GM18861 (cell line): ENCODE data around the gene SESN3.
"Not testable (repeated sequence)": the region's sequence is repeated elsewhere in the genome, so short reads cannot be mapped to it uniquely, and the experiment has no call there.

Source experiments
- ATAC-seq: cut with Tn5 transposase; IDR thresholded peaks from one replicate; pipeline ENCODE4 v1.9.1; 2021; ENCODE audit not compliant: unreplicated experiment

SESN3 gene

DNA sequence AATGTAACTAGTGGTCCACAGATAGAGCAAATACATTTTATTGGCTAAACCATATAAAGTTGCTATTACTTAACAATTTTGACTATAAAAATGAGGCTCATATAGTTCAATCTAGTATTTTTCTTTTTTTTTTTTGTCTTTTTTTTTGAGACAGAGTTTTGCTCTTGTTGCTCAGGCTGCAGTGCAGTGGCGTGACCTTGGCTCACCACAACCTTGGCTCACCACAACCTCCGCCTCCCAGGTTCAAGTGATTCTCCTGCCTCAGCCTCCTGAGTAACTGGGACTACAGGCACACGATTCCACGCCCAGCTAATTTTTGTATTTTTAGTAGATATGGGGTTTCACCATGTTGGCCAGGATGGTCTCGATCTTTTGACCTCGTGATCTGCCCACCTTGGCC is 3.9 kb downstream of the SESN3 start:
- not testable (repeated sequence) for ATAC-seq

DNA sequence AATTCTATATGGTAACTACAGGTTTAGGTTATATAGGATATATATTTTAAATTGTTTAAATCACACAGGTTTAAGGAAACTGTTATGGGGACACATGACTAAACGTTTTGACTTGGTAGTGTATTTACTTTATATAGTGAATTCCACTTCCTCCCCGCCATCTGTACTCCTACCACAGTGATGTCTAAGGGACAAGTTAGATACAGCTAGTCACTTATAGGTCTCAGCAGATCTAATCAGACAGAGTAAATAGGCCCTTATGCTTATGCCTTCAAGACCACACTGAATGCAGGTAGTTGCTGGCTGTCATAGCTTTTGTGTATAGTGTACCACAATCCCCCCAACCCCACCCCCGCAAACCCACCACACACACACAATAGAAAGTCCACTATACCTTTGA is 8.2 kb downstream of the SESN3 start:
- ATAC-seq = no peak

DNA sequence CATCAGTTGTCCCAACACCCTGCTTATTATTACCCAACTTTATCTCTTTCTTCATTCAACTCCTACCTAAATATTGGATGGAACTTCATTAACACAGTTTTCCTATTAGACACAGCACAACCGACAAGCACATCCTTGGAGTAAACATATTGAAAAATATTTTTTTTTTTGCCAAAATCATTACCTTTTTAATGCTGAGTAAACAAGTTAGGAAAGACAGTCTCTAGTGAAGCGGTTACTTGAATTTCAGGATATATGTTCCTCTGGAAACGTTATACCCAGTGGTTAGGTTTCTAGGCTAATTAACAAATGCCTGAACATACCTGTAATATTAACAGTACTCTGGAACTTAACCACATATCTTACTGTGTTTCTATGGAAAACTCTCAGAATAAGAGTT is 11.4 kb downstream of the SESN3 start:
- no peak for ATAC-seq

DNA sequence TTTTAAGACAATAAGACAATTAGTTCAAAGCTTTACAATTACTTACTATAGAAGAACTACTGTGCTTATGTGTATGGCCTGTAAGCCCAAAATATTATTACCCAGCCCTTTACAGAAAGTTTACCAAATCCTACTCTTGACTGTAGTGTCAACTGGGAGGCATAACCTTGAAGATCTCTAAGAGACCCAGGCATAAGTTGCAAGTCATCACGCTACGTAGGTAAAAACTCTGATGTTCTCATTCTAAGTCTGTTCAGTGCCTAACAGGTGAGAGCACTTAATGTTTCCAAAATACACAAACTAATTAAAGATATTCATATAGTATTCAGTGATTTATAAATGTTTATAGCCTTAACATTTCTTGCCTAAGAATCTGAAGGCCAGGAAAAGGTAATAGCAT is 12.9 kb downstream of the SESN3 start:
- ATAC-seq = no peak

DNA sequence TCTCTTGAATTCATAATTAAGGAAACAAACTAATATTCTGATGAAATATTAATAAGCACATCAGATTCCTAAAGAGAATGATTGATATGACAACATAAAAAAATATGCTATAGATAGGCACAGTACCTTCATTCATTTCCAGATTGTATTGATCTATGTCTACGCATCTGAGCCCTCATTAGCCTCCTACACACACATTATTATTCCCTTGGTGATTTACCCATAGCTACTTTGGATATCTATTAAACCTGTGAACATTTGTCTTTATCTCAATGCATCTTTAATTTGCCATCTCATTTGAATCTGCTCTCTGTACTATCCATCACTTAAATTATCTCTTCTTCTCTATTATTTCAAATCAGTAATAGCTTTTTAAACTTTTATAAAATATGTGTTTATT is 18.4 kb downstream of the SESN3 start:
- no peak for ATAC-seq

DNA sequence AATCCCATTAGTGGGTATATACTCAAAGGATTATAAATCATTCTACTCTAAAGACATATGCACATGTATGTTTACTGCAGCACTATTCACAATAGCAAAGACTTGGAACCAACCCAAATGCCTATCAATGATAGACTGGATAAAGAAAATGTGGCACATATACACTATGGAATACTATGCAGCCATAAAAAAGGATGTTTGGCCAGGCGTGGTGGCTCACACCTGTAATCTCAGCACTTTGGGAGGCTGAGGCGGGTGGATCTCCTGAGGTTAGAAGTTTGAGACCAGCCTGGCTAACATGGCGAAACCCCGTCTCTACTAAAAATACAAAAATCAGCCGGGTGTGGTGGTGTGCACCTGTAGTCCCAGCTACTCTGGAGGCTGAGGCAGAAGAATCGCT is 21.5 kb downstream of the SESN3 start:
- ATAC-seq = not testable (repeated sequence)

DNA sequence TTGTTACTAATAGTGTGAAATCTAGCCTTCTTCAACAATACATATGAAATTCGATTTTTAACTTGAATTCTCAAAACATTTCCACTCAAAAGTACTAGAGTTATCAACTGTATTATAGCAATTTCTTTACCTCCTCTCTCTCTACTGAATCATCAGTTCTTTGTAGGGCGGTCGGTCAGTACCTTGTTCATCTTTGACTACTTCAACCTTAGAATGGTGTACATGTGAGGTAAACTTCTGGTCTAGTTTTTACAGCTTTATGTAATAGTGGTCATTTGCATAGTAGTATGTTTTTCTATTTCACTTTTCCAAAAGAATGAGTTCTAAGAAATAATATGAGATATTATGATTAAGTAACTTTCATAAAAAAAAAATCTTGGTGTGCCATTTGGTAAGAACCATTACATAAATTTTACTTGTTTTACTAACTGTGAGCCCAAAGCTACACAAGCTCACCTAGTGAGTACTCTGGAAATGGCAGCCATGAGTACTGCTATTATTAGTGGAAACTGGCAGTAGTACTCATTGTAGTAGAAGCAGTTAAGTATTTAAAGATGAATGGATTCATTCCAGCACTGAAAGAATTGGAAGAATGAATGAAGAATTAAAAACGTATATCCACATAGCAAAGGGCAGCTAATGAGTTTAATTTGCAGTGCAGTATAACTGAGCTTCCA is 30.1 kb downstream of the SESN3 start:
- no peak for ATAC-seq

DNA sequence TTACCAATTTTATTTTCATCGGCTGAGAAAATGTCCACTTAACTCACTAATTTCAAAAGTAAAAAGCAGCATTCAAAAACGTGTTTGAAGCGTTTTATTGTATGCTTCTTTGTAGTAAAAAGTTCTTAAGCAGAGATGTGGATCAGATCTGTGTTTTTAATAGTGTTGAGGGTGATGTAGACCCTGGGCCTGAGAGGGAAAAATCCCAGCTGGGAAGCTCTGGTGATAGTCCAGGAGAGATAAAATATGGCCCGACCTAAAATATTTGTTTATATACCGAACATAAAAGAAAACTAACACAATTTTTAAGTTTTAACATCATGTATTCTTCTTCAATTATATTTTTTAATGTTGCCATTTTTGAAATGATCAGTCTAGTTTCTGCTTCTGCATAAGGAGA is 35.2 kb downstream of the SESN3 start:
- ATAC-seq = no peak

DNA sequence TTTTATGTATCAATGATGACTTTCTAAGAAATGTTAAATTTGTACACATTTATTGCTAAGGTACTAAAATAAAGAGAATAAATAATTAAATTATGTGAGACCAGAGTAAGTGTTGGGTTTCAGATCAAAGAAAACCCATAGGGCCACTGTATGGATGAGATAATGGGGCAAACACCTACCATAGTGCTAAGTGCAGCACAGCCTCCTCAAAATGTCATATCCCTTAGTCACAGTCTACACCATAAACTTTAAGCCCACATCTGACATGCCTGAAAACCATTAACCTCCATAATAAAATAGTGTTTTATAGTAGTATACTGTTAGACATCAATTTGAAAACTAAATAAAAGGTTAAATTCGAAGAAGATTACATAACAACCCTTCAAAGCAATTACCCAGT is 37.5 kb downstream of the SESN3 start:
- ATAC-seq = no peak

DNA sequence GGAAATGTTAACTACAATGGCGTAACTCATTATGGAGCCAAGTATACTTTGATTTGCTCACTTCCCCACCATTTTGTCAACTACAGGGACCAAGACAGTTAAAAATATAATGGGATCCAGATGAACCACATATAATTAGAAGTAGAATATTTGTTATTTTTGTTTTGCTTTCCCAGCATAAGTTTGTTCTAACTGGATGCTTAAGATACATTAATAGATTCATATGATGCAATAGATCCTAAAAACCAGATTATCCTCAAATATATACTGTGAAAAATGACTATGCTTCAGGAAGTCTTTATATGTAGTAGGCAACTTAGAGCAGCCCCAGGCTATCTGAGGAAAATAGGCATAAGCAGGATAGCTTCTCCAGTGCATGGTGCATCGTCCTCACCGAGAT is 38.3 kb downstream of the SESN3 start:
- ATAC-seq = no peak

DNA sequence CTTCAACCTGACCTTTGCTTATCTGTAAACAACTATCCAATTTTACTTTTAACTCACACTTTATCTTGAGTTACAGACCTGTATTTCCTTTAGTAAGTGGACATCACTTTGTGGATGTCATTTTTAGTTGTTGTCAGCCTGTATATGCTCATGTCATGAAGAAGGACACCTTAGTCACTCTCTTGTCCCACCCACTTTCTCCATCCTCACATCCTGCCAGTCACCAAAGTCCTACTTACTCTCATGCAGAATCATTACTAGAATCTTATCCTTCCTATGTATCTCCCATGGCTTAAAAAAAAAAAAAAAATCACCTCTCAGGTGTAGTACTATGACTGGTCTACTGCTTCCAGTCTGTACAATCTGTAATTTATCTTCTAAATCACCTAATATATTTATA is 43.3 kb downstream of the SESN3 start:
- ATAC-seq = no peak

DNA sequence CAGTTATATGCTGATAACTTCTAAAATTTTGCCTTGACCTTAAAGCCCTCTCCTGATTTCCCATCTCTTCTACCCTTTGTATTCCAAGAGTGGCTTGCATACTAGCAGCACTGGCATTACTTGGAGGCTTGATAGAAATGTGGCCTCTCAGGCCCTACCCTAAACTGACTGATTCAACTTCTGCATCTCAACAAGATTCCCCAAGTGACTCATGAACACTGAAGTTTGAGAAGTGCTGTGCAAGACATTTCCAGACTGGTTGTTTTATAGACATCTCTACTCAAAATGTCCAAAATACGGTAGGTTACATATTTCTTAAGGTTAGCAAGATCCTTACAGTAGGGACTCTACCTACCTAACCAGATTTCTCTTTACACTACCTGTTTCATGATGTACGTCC is 48.6 kb downstream of the SESN3 start:
- no peak for ATAC-seq

DNA sequence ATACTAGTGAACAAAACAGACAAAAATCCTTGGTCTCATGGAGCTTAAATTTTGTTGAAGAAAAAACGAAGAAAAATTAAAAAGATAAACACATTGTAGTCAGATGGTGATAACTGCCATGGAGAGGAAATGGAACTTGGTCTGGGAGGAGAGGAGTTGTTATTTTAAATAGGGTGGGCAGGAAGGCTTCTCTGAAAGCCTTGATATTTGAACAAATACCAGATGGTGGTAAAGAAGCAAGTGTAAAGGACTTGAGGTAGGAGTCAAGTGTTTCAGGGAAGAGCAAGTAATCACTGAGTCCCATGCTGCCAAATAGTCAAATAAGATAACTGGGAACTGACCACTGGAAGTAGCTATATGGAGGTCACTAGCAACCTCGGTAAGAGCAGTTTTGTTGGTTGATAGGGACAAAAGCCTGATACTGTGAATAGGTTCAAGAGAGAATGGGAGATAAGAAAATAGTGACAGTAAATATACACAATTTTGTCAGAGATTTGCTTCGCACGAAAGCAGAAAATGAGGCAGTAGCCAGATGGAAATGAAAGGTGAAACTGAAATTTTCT is 55.1 kb downstream of the SESN3 start:
- no peak for ATAC-seq

DNA sequence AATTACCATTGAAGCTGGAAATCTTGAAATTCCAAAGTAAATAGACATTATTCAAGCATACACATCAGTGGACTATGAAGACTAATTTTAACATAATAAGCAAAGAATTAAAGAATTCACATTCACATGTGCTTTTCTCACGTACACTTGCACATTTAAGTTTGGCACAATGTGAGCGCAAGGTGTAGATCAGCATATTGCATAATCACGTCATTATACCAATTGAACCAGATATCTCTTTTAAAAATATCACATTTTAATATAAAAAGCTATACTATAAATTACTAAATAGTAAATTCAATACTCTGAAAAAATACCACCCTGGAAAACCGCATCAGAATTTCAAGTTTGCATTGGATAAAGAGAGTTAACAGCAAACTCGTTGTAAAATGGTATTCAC is 60.7 kb downstream of the SESN3 start:
- ATAC-seq = no peak

DNA sequence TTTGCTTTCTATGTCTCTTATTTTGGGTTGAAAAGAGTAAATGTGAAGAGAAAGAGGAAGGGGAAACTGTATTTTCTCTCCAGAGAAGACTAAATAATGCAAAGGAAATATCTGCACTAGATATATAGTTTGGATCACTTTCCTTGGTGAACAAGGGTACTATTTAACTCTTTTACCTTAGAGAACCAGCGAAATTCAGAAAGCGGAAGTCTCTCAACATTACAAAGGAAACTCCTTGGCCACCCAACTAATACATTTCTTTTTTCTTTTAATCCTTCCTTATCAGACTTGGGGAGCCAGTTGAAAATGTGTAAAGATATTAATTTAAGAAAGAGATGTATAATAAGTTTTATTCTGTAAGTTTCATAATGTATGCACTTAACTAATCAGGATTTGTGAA is 64.2 kb downstream of the SESN3 start:
- ATAC-seq = no peak

DNA sequence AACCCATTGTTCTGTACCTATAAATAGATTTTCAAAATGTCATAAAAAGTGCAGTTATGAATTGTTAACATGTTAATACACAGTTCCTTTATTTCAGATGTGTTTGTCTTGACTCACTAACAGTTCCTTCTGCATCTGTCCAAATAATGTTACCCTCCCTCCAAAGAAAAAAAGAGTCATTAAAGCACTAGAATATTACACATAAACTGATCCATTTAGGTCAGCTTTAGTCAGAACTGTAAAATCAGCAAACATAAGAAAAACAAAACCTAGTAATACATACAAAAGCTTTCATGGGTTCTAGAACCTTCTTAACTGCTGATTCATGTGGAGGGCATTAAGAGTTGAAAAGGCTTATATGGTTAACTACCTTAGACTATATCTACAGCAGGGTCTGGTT is 65.4 kb downstream of the SESN3 start:
- no peak for ATAC-seq

DNA sequence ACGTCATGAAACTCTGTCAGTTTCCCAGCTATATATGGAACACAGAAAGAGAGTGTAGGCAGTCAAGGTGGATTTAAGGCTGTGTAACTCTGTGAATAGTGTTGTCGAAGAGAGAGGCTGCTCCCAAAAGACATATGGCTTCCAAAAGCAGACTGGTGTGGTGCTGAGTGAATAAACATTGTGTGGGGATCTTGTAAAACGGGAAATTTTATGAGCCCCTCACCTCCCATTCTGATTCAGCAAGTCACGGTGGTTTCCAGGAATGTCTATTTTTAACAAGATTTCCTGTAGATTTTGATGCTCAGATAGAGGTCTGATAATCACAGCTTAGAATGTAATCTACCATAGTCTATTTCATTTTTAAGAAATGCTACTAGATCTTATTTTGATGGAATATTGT is 67.9 kb downstream of the SESN3 start:
- no peak for ATAC-seq

DNA sequence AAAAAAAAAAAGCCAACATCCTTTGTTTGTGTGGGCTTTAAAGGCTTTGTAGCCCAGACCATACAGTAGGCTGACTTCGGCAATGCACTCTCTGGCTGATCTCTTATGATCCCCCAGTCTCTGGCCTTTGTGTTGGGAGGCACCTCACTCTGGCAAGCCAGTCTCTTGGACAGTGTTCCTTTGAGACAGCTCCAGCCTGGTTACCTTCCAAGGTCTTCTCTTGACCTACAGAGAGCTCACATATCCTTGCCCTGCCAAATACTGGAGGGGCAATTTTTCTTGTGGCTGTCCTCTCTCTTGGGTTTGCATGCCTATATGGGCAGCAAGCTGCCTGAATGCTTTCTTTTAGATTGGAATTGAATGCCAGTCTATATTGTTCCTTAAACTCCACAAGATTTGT is 69.8 kb downstream of the SESN3 start:
- ATAC-seq = no peak

DNA sequence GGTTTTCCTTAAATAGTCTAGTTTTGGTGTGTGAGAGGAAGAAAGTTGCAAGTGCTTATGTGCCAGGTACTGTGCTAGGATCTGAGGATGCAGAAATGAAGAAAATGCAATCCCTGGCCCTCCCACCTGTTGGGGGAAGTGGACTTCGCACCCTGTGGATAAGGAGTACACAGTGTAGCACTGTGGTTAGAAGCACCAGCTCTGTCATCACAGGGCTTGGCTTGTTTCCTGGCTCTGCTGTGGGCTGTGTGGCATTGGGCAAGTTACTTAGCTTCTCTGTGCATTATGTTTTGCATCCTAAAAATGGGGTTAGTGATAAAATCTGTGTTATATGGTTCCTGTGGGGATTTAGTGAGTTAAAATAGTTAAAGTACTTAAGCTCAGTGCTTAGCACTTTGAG is 73.2 kb downstream of the SESN3 start:
- ATAC-seq = no peak

DNA sequence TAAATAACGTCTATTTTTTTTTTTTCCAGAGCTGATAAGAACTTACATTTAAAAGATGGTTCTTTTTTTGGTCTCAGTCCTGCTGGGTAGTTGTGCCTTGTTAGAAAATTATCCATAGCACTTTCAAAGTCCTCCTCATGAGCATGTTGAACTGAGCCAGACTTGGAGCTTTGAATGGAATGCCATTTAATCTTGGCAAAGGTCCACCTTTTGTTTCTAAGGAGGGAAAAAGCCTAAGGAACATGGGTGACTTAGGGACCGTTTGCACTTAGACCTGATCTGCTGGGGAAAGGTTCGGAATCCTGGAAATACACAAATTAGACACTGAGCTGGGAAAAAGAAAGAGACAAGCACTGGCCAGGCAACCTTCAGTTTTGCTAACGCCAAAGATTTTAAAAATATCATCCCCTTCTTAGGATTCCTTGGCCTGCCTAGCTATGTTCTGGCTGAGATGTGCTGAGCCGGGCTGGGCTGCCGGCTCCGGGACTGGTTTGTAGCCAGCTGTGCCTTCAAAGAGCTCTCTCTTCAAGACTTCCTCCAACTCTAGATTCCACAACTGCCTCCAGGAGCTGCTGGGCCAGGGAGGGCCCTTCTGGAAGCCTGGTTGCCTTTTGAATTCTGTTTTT is 74.0 kb downstream of the SESN3 start:
- ATAC-seq = no peak

DNA sequence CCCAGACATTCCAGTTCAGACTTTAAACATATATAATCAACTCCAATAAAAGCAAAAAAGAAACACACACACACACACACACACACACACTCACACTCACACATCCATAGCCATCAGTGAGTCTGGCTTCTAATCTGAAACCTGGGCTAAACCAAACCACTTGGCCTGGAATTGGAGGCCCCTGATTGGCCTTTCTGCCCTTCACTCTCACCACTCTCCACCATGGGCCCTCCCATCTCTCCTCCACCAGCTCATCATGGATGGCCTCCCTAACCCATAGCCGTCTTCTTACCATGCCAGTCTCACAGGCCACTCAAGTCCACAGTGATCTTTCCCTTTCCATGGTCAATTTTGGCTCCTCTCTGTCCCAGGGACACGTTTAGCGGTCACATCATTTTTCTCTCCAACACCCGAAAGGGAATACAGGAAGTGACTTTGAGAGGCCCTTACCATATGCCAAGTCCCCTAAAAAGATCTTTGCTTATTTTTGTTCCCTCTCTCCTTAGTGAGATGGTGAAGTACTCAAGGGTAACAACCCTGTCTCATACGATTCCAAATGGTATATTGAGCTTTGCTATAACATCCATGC is 74.8 kb downstream of the SESN3 start:
- no peak for ATAC-seq

DNA sequence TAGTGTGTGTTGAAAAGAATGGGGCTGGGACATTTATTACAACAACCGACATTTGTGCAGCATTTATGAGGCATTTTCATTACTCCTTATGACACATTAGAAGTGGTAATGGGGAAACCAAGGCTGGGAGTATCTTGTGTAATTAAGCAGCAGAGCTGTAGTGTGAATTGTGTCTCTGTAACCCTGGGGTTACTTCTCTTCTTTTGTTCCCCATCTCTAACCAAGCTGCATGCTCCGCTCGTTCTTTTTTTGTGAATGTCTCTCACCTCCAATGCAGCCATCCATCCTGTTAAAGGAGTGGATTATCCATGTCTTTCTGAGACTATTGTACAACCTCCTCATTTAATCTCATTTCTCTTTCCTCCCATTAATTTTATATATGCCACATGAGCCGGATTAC is 75.6 kb downstream of the SESN3 start:
- ATAC-seq = no peak
